ENCODE measurements around the gene PXMP4.

Gene PXMP4

DNA sequence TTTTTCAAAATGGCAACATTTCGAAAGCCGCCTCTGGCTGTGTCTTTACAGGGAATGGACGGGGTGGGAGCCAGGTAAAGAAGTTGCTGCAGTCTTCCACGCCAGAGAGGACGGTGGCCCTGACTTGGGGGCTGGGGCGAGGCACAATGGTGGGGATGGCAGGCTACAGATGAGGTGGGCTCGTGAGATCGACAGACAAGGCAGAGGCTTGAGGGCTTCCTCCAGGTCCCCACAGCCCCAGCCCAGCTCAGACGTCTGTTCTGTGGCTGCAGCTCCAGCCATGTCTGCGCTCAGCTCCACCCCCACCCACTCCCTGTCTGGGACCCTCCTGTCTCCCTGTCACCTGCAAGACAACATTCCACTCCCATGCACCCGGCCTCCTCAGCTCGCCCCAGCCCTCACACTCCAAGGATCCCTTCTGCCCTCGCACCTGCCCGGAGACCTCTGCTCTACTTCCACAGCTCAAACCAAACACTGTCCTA, 65.4 kb downstream of the PXMP4 start:
- no peak for DNase-seq (ENCODE audit: low read depth)

DNA sequence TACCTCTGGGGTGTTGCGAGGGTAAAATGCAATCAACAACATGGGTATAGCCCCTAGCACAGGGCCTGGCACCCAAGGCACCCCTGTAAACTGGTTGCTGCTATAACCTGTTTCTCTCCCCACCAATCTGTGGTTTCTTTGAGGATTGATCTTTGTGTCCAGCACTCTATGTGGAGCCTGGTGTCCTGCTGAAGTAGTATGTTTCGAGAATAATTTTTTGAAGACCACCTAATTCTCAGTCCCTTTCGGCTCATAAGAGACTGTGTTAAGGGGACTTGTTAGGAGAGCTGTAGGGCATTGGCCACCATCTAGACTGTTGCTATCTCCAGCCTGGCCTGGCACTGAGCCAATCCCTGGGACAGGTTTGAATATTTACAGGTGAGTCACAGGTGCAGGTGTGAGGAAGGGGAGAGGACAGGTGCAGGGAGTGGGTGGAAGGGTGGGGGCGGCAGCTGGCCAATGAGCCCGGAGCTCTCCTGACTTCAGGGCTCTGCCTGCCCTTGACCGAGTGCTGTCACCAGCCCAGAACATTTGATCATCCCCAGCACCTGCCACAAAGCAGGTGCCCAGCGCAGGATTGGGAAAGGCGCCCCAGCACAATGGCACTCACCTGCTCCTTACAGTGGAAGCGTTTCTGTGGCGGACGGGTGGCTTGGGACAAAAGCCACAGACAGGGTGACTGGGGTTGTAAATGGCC, 66.1 kb downstream of the PXMP4 start:
- no peak for DNase-seq (ENCODE audit: low read depth)

GRCh38 chr20:33653218-33653899, 66.8 kb downstream of the PXMP4 start:
- DNase-seq (ENCODE audit: low read depth), result no peak

Measured in activated T-cell treated with anti-CD3 and anti-CD28 coated beads for 1 hour (primary cell).